HEK293 (cell line): ENCODE results near the gene GRM2.

Experiments
- CTCF ChIA-PET: fragments of 350-600 bp; formaldehyde crosslinking; extraction: SDS; loops from one replicate; lab custom pipeline; 2021; ENCODE audit warnings: antibody characterized with exemption; lab: Yijun Ruan, JAX
- POLR2A ChIA-PET: fragments of 300-600 bp; formaldehyde crosslinking; extraction: SDS; loops from one replicate; lab custom pipeline; 2020; ENCODE audit warnings: antibody characterized with exemption, inconsistent platforms; lab: Yijun Ruan, JAX
- H3K27ac ChIP-seq: fragments of 200-500 bp; sonication (Bioruptor generic); 2 replicates; pipeline ENCODE4 v1.5.1; 2014; ENCODE audit warnings: low read depth, low read length, control low read depth, inconsistent platforms; ENCODE audit errors: extremely low read depth
- H3K36me3 ChIP-seq, 2 experiments: fragments of 200-500 bp in 1 of 2; sonication (Bioruptor generic) in 1 of 2; 1 replicate in 1 of 2; 2 replicates in 1 of 2; pipeline ENCODE4 v1.5.1; 2014 to 2017; ENCODE audit warnings: inconsistent platforms in 2 of 2, low read length in 2 of 2; ENCODE audit not compliant: control insufficient read depth in 2 of 2, insufficient read depth in 1 of 2
- H3K4me1 ChIP-seq: fragments of 200-500 bp; sonication (Bioruptor generic); 2 replicates; pipeline ENCODE4 v1.5.1; 2014; ENCODE audit warnings: mild to moderate bottlenecking, low read length, inconsistent platforms; ENCODE audit not compliant: control insufficient read depth, insufficient read depth
- H3K4me3 ChIP-seq: 2 replicates; pipeline ENCODE4 v1.5.1; 2011; ENCODE audit warnings: low read depth, mild to moderate bottlenecking, control low read depth, low read length, moderate library complexity
- H3K9me3 ChIP-seq: fragments of 200-500 bp; sonication (Bioruptor generic); 2 replicates; pipeline ENCODE4 v1.5.1; 2014; ENCODE audit warnings: low read depth, low read length, inconsistent platforms; ENCODE audit not compliant: control insufficient read depth, insufficient read depth
- GLIS2 ChIP-seq: fragments of 450-650 bp; formaldehyde crosslinking; IDR thresholded peaks from 2 replicates; pipeline ENCODE4 v1.5.1; 2016; ENCODE audit warnings: missing biosample characterization, missing genetic modification characterization
- HOXD13 ChIP-seq: sonication (generic); formaldehyde crosslinking; IDR thresholded peaks from 2 replicates; pipeline ENCODE4 v1.8.0; 2022; ENCODE audit warnings: missing genetic modification reagents, borderline replicate concordance
- KLF16 ChIP-seq: fragments of 450-650 bp; formaldehyde crosslinking; IDR thresholded peaks from 2 replicates; pipeline ENCODE4 v1.5.1; 2017; ENCODE audit warnings: missing biosample characterization, missing genetic modification characterization
- KLF7 ChIP-seq: fragments of 450-650 bp; formaldehyde crosslinking; IDR thresholded peaks from 2 replicates; pipeline ENCODE4 v1.5.1; 2016; ENCODE audit warnings: missing biosample characterization, missing genetic modification characterization, borderline replicate concordance
- SALL2 ChIP-seq: fragments of 450-650 bp; formaldehyde crosslinking; IDR thresholded peaks from 2 replicates; pipeline ENCODE4 v1.5.0; 2017; ENCODE audit warnings: missing biosample characterization, mild to moderate bottlenecking, missing genetic modification characterization, borderline replicate concordance
- ZBTB7A ChIP-seq: fragments of 450-650 bp; formaldehyde crosslinking; IDR thresholded peaks from 2 replicates; pipeline ENCODE4 v1.5.1; 2016; ENCODE audit warnings: low read depth, missing biosample characterization, missing genetic modification characterization
- ZNF114 ChIP-seq: fragments of 450-650 bp; formaldehyde crosslinking; IDR thresholded peaks from 2 replicates; pipeline ENCODE4 v1.5.0; 2017; ENCODE audit warnings: missing biosample characterization, missing genetic modification characterization
- ZNF184 ChIP-seq: fragments of 450-650 bp; IDR thresholded peaks from 2 replicates; pipeline ENCODE4 v1.5.1; 2018; ENCODE audit warnings: missing biosample characterization, mild to moderate bottlenecking, missing genetic modification characterization
- ZNF248 ChIP-seq: fragments of 450-650 bp; formaldehyde crosslinking; IDR thresholded peaks from 2 replicates; pipeline ENCODE4 v1.5.1; 2017; ENCODE audit warnings: missing biosample characterization, missing genetic modification characterization
- ZNF266 ChIP-seq: fragments of 450-650 bp; formaldehyde crosslinking; IDR thresholded peaks from 2 replicates; pipeline ENCODE4 v1.5.1; 2016; ENCODE audit warnings: missing biosample characterization, missing genetic modification characterization, low read depth
- ZNF311 ChIP-seq: fragments of 450-650 bp; formaldehyde crosslinking; IDR thresholded peaks from 2 replicates; pipeline ENCODE4 v1.5.1; 2017; ENCODE audit warnings: missing biosample characterization, missing genetic modification characterization, borderline replicate concordance
- ZNF335 ChIP-seq: fragments of 450-650 bp; formaldehyde crosslinking; conservative IDR thresholded peaks from 2 replicates; pipeline ENCODE4 v1.5.1; 2016; ENCODE audit warnings: missing biosample characterization, missing genetic modification characterization
- ZNF623 ChIP-seq: fragments of 450-650 bp; formaldehyde crosslinking; IDR thresholded peaks from 2 replicates; pipeline ENCODE4 v1.5.1; 2016; ENCODE audit warnings: missing biosample characterization, missing genetic modification characterization
- ZNF629 ChIP-seq: fragments of 450-650 bp; formaldehyde crosslinking; IDR thresholded peaks from 2 replicates; pipeline ENCODE4 v1.5.1; 2017; ENCODE audit warnings: missing biosample characterization, missing genetic modification characterization
- ZNF747 ChIP-seq: fragments of 450-650 bp; formaldehyde crosslinking; IDR thresholded peaks from 2 replicates; pipeline ENCODE4 v1.5.1; 2016; ENCODE audit warnings: missing biosample characterization, missing genetic modification characterization
- ZXDB ChIP-seq: fragments of 450-650 bp; formaldehyde crosslinking; IDR thresholded peaks from 2 replicates; pipeline ENCODE4 v1.5.1; 2016; ENCODE audit warnings: missing biosample characterization, missing genetic modification characterization
- TF ChIP-seq, protein P1 (sequence below): fragments of 450-650 bp; formaldehyde crosslinking; IDR thresholded peaks from 2 replicates; pipeline ENCODE4 v1.5.1; 2016; ENCODE audit warnings: missing biosample characterization, missing genetic modification characterization
- TF ChIP-seq, protein P2 (sequence below): fragments of 450-650 bp; formaldehyde crosslinking; IDR thresholded peaks from 2 replicates; pipeline ENCODE4 v1.5.1; 2017; ENCODE audit warnings: missing biosample characterization, missing genetic modification characterization
- TF ChIP-seq, protein P3 (sequence below): fragments of 450-650 bp; formaldehyde crosslinking; IDR thresholded peaks from 2 replicates; pipeline ENCODE4 v1.5.1; 2016; ENCODE audit warnings: missing biosample characterization, missing genetic modification characterization, borderline replicate concordance

The GRM2 gene

DNA sequence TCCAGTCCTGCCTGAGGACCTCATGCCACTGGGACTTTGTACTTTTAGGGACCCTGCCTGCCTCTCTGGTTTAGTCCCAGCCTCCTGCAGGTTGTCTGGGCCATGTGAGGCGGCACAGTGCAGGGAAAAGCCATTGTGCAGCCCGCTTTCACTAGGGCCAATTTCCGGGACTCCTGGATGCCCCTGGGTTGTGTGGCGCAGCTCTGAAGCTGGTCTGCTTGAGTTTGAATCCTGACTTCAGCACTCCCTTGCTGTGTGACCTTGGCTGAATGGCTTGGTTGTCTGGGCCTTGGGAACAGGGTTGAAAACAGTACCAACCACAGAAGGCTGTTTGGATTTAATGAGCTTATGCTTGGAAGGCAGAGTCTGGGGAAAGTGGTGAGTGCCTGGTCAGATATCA is 27.6 kb upstream of the GRM2 start:
- ChIA-PET POLR2A (interaction anchor here (0.8 kb wide), 1 partner anchor 179 kb away, joined by 3 read pairs; the partner anchor contains the start of gene DCAF1), CTCF (interaction anchor here (1.2 to 4.5 kb wide), 3 partner anchors 9 to 178 kb away, joined by 3 to 71 read pairs (median 6); partner anchors contain the start of gene DCAF1)
- no peak overlapping the region for H3K27ac ChIP-seq
- no peaks in the 10 kb centered on the region for H3K9me3 ChIP-seq
- peaks cover 0 to 96% of the 10 kb centered on the region in 2 experiments; a peak in 1 of 3 replicates for H3K36me3 ChIP-seq
- no peaks in the 10 kb centered on the region for H3K4me1 ChIP-seq
- TF ChIP-seq SALL2 (no peak), ZNF114 (tag by site-specific recombination) (no peak), ZNF311 (tag by site-specific recombination) (no peak), ZNF629 (tag by site-specific recombination) (no peak), HOXD13 (CRISPR knock-in tag) (no peak), KLF7 (tag by site-specific recombination) (no peak), ZNF248 (tag by site-specific recombination) (no peak), ZNF184 (tag by site-specific recombination) (no peak), ZXDB (tag by site-specific recombination) (no peak), GLIS2 (tag by site-specific recombination) (no peak), ZNF747 (tag by site-specific recombination) (no peak), ZNF335 (tag by site-specific recombination) (no peak), KLF16 (tag by site-specific recombination) (no peak)
- TF ChIP-seq, protein P1, sequence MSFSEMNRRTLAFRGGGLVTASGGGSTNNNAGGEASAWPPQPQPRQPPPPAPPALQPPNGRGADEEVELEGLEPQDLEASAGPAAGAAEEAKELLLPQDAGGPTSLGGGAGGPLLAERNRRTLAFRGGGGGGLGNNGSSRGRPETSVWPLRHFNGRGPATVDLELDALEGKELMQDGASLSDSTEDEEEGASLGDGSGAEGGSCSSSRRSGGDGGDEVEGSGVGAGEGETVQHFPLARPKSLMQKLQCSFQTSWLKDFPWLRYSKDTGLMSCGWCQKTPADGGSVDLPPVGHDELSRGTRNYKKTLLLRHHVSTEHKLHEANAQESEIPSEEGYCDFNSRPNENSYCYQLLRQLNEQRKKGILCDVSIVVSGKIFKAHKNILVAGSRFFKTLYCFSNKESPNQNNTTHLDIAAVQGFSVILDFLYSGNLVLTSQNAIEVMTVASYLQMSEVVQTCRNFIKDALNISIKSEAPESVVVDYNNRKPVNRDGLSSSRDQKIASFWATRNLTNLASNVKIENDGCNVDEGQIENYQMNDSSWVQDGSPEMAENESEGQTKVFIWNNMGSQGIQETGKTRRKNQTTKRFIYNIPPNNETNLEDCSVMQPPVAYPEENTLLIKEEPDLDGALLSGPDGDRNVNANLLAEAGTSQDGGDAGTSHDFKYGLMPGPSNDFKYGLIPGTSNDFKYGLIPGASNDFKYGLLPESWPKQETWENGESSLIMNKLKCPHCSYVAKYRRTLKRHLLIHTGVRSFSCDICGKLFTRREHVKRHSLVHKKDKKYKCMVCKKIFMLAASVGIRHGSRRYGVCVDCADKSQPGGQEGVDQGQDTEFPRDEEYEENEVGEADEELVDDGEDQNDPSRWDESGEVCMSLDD (tag by site-specific recombination): no peak
- TF ChIP-seq, protein P2, sequence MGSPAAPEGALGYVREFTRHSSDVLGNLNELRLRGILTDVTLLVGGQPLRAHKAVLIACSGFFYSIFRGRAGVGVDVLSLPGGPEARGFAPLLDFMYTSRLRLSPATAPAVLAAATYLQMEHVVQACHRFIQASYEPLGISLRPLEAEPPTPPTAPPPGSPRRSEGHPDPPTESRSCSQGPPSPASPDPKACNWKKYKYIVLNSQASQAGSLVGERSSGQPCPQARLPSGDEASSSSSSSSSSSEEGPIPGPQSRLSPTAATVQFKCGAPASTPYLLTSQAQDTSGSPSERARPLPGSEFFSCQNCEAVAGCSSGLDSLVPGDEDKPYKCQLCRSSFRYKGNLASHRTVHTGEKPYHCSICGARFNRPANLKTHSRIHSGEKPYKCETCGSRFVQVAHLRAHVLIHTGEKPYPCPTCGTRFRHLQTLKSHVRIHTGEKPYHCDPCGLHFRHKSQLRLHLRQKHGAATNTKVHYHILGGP (tag by site-specific recombination): no peak
- TF ChIP-seq, protein P3, sequence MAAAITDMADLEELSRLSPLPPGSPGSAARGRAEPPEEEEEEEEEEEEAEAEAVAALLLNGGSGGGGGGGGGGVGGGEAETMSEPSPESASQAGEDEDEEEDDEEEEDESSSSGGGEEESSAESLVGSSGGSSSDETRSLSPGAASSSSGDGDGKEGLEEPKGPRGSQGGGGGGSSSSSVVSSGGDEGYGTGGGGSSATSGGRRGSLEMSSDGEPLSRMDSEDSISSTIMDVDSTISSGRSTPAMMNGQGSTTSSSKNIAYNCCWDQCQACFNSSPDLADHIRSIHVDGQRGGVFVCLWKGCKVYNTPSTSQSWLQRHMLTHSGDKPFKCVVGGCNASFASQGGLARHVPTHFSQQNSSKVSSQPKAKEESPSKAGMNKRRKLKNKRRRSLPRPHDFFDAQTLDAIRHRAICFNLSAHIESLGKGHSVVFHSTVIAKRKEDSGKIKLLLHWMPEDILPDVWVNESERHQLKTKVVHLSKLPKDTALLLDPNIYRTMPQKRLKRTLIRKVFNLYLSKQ (tag by site-specific recombination): no peak
- H3K4me3 ChIP-seq: no peak overlapping the region

DNA sequence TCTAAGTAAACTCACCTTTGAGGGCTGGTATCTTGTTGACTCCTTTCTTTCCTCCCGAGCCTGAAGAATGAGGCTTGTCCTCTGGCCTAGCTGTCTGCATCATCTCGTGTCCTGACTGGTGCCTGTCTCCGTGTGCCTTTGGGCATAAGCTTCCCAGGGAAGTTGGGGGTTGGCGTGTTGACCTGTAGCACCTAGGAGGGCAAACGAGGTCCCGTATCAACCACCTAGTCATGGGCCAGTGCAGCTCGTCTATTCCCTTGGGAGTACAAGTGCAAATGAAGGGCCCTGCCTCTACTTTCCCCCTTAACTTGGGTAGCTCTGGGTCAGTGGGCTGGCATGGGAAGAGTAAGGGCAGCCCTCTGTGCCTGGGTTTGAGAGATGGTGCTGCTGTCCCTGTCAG is 27.1 kb upstream of the GRM2 start:
- Histone ChIP-seq H3K4me1 (no peaks in the 10 kb centered on the region), H3K4me3 (no peak overlapping the region), H3K9me3 (no peaks in the 10 kb centered on the region), H3K36me3 (peaks cover 0 to 96% of the 10 kb centered on the region in 2 experiments; a peak in 1 of 3 replicates), H3K27ac (no peak overlapping the region)
- ChIA-PET CTCF (interaction anchor here (0.6 to 4.5 kb wide), 5 partner anchors 10 to 290 kb away, joined by 3 to 71 read pairs (median 4); partner anchors contain the start of gene DCAF1), POLR2A (interaction anchor here (0.8 kb wide), 1 partner anchor 180 kb away, joined by 3 read pairs; the partner anchor contains the start of gene DCAF1)
- TF ChIP-seq ZBTB7A (tag by site-specific recombination) (no peak), SALL2 (no peak), ZNF266 (no peak), ZNF623 (tag by site-specific recombination) (no peak)
